GM21423 (cell line): ENCODE measurements around the gene CREBL2.
A peak's percentile ranks its signal among the peaks of the same experiment; 100 is the strongest.

ENCODE experiments used
- ATAC-seq: cut with Tn5 transposase; IDR thresholded peaks from one replicate; pipeline ENCODE4 v1.9.1; 2021; ENCODE audit warnings: mild to moderate bottlenecking, moderate library complexity; ENCODE audit not compliant: unreplicated experiment

Gene CREBL2

DNA sequence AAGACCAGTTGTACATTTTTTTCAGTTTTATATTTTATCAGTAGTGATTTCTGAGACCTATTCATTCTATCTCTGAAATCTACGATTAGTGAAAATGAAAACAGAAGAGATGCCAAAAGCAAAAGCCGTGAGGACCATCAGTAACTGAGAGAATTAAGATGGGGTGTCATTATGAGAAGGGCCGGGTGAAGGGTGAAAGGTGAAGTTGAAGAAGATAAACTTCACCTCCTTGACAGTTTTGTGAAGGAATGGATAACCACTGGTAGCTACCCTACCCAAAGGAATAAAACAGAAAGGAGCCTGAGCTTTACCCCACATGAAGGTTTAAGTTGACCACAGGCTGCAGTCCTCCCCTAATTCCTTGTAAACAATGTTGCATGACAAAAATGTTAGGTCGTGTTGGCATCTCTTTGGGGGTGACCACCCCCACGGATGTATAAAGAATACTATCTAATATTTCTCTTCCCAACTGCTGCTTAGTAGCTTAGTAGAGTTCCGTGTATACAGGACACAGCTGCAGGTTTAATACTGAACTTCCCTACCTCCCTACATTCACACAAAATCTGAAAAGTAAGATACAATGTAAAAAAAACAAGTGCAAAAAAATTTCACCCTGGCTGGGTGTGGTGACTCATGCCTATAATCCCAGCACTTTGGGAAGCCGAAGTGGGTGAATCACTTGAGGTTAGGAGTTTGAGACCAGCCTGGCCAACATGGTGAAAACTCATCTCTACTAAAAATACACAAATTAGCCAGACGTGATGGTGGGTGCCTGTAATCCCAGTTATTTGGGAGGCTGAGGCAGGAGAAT, 60.4 kb downstream of the CREBL2 start:
- ATAC-seq = no peak

DNA sequence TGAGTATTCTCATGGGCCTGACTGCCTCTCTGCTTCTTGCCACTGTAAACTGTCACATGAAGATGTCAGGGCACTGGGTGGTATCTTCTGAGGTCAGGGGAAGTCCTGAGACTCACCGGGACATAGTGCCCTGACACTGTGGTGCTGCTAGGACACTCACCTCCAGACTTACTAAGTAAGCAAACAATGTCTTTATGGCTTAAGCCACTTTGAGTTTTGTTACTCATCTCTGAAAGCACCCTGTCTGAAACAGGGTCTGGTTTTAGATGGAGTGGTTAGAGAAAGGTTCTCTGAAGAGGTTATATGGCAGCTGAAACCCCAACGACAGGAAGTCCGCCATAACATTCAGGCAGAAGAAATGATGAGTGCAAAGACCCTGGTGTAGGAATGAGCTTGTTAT, 61.6 kb downstream of the CREBL2 start:
- ATAC-seq = peak; percentile 63

DNA sequence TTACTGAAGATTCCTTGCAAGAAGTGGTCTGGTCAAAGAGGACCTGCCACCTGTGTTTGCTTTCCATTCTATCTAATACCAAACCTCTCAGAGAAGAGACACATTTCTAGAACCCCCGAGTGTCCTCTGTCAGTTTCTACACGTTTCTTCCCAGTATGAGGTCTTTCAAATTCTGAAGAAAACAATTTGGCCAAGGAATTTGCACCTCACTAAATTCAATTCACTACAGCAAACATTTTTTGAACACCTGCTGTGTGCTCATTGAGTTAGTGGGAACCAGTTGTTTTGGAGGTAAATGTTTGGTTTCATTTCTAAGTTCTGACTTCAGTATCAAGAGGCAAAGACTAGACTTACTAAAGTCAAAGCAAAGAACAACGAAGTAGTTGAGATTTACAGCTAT, 64.9 kb downstream of the CREBL2 start:
- no peak for ATAC-seq

DNA sequence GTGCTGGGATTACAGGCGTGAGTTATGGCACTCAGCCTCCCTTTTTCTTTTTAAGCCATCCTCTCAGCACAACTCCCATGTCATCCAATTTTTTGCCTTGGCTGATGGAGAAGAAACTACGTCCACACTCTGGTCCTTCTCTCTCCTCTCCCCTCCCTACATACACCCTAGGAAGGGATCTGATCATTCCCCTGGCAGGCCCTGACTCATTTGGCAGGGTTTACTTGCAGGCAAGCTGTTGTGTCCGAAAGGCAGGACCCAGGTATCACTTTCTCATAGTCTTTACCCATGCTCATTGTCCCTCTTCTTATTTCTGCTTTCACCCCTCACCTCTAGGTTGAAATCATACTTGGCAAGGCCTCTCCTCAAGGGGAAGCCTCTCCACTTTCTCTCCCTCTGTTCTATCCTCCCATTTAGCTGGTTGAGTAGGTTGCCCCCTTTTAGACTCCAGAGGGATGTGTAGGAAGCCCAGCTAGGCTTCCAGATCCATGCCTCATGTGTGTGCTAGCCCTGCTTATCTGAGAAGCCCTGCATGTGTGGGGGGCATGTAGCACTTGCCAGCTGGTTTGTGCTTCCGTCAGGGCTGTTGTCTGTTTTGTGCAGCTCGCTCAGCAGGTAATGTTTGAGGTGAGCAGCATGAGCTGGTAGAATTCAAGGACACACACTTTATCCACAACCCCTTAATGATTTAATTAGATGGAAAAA, 69.5 kb downstream of the CREBL2 start:
- no peak for ATAC-seq

DNA sequence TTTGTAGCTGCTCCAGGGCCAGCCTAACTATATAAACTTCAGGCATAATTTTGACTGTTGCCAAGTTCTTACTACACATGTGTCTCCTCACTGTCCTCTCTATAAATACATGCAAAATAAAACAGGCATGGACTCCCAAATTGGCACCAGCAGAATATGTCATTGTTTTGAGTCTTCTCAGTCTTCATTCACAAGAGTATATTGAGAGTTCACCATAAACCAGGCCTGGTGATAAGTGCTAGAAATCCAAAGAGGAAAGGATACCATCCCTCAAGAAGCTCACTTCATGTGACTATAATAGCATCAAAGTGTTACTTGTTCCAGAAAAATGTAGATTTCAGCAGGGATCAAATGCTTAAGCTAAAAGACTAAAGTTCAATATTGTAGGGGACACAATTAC, 70.6 kb downstream of the CREBL2 start:
- no peak for ATAC-seq

DNA sequence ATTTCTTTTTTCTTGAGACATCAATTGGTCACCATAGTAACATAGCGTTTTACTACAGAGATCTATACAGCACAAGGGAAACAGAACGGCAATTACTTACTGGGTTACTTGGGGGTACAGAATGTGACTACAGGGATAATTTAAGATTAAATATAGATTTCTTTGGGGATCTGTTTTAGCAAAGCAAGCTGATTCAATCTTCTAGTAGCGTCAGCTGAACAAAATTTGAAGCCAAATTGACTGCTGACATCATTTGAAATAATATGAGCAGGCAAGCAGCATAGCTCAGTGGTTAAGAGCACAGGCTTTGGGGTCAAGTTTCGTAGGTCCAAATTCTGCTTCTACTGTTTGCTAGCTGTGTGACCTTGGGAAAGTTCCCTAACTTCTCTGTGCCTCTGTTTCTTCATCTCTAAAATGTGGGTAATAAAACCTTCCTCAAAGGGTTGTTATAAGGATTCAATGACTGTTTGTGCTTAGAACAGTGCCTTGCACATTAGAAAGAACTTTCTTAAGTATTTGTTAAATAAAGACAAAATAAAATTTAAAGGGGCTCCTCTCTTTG, 71.5 kb downstream of the CREBL2 start:
- no peak for ATAC-seq

DNA sequence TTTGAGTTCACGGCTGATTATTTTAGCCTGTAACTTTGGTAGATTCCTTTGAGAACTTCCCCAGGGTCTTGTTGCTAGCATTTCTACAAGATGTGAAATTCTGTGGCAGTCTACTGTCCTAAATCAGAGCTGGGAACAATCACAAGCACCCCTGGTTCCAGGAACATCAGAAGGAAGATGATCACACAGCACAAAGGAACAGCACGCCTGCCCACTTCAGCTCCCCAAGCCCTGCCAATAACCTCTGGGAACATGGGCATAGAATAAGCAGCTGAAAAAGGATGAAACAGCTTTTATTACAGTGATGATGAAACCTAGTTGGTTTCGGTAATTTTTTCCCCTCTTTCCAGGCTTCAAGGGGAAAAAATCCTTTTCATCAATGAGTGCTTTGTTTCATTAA, 72.0 kb downstream of the CREBL2 start:
- no peak for ATAC-seq

DNA sequence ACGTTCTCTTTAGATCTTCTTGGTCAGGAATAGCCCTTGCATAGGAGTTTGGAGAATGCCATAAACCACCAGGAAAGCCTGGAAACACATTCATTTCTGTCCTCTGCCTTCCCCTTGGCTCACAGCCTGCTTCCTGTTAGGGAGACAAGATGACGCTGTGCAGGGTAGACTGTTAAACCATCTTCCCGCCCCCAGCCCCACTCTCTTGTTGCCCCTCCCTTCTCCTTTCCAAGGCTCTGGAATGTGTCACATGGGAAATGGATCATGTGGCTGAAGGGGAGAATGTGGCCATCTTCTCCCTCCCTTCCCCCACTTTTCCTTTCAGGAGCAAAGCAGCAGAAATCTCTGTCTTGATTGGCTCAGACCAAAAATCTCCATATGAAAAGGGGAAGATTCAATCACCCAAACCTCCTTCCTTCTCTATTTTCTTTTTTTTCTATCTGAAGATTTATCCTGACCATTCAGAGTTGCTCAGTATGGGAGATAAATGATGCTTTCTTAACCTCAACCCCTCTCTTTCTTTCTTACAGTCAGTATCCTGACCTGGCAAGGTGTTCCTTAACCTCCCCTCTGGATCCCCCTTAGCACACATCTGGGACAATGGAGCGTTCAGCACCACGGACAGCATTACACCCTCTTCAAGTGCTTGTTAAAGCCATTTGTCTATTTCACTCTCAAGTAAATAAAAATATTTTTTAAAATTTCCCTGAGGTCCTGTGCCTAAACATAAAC, 72.9 kb downstream of the CREBL2 start:
- no peak for ATAC-seq

DNA sequence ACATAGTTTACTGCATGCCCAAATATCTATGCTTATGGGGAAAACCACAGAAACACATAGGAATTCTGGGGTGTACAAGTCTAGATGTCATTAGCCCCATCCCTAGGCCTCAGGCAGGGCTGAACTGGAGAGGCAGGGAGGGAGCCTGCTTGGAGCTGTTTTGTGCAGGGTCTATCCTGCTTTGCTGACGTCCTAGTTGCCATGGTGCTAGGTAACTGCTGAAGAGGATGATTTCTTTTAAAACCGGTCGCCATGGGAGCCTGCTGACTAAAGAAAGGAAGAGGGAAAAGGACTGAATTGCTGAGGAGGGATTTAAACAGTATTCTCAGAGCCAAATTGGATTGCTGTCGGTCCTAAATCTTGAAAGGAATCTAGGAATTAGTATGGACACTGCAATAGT, 73.6 kb downstream of the CREBL2 start:
- ATAC-seq = no peak

DNA sequence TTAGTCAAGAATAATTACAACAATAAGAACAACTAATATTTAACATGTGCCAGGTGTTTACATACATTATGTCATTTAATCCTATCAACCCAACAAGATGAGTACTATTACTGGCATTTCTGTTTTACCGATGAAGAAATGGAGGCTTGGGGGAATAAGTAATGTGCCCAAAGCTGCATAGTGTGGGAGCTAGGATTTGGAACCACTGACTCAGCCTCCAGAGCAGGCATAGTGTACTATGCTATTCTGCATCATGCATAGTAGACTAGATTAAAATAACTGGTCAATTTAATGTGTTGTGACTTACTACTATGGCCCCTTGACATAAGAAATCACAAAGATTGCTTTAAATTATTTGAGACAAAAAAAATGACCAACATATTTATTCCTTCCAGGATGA, 74.8 kb downstream of the CREBL2 start:
- no peak for ATAC-seq

DNA sequence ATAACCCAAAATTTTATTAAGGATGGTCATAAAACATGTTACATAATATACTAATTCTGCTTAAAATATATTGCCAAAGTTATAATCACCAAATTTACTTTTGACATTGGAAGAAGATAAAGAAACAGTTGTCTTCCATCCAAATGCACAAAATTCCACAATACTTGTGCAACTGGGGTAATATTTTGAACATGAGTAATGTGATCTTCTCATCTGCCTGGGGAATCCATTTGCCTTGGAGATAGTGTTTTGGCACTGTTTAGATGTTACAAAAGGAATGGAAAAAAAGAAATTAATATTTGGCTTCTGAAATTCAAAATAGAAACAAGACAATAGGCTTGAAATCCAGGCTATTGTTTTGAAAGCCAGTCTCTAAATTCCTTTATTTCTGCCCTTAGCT, 75.2 kb downstream of the CREBL2 start:
- no peak for ATAC-seq

DNA sequence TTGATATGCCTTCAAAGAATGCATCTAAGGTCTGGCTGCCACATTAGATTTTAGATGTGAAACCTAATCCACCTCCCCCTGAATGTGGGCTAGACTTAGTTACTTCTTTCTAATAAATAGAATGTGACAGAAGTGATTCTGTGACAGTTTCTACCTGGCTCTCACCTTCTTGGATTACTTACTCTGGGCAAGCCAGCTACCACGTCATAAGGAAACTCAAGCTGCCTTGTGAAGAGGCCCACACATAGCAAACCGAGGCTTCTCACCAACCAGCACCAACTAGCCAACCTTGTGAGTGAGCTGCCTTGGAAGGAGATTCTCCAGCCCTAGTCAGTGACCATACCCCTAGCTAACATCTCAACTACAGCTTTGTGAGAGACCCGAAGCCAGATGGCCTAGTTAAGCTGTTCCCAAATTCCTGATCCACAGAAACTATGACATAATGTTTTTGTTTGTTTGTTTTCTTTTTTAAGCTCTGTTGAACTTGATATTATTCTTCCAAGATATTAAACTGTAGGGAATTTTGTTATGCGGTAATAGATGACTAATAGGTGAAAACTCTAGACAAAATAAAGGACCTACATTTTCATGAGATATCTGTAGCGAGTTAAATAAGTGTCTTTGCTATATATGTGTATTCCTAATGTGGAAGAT, 78.1 kb downstream of the CREBL2 start:
- ATAC-seq = no peak

DNA sequence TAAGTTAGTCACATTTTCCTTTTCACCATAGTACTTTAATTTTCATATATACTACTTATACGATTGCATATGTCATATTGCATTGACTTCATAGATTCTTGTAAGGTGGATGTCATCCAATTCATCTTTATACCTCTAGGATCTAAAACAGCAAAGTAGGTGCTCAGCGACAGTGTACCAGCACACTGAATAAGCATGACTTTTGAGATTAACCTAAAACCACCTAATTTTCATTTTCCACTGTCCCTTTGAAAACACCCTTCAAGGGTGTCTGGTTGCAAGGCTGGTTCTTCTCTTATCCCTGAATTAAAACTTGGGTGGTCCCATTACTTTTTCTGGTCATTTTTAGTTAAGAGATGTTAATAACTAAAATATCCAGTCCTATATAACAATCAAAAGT, 79.9 kb downstream of the CREBL2 start:
- ATAC-seq = no peak

DNA sequence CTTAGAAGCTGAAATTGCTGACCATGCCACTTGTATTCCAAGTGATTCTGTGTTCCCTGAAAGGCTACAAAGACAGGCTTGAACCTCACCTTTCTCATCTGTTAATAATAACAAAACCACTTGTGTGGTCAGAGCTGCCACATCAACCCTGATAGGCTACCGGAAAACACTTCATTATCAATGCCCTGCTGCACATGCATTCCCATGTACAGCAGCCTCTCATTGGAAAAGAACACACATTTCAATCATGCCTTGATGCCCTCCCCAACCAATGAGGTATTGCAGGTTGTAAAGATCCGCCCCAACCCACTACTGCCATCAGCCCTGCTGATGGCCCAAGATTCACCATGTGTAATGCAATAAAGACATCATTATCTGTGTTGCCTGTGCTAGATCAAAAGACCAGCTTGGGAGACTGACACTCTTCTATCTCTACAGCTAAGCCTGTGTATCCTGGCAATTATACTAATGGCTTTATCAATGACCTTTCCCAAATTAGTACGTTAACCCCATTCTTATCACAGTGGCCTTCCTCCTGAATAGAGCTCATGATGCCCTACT, 81.5 kb downstream of the CREBL2 start:
- no peak for ATAC-seq
